SK-N-SH treated with all-trans-retinoic acid at 6 μM for 48 hours (cell line): ENCODE results near the gene VPS54.

Experiments
- CREB5 ChIP-seq: fragments of 250-450 bp; sonication (Bioruptor Pico); IDR thresholded peaks from 2 replicates; pipeline ENCODE4 v1.5.1; 2020; ENCODE audit warnings: low read depth, mild to moderate bottlenecking, moderate library complexity
- PPARA ChIP-seq: fragments of 250-450 bp; sonication (Bioruptor Pico); IDR thresholded peaks from 2 replicates; pipeline ENCODE4 v1.5.0; 2020; ENCODE audit warnings: mild to moderate bottlenecking, borderline replicate concordance

GRCh38 chr2:64021578-64021977, 2.4 kb upstream of the VPS54 start:
- TF ChIP-seq PPARA, result no peak
- TF ChIP-seq CREB5, result no peak
